Left ventricle myocardium inferior (tissue), 1 donor: ENCODE measurements around the gene SH3GL1. TPM values are rescaled to one million over a fixed set of nuclear protein-coding genes. Genes with fewer than 3 reads are reported as not detected.

ENCODE experiments used
- DNase-seq: peaks from one replicate; pipeline ENCODE4 v3.0.0-alpha.2; 2020
- H3K27ac ChIP-seq: fragments of 200-600 bp; replicated peaks from 2 replicates; pipeline ENCODE4 v1.8.0; 2021
- H3K27me3 ChIP-seq: fragments of 200-600 bp; 2 replicates; pipeline ENCODE4 v1.8.0; 2021; ENCODE audit warnings: low read depth
- H3K36me3 ChIP-seq: fragments of 200-600 bp; 2 replicates; pipeline ENCODE4 v1.8.0; 2021
- H3K4me1 ChIP-seq: fragments of 200-600 bp; 2 replicates; pipeline ENCODE4 v1.8.0; 2021
- H3K4me3 ChIP-seq: fragments of 200-600 bp; 2 replicates; pipeline ENCODE4 v1.8.0; 2021; ENCODE audit warnings: mild to moderate bottlenecking, moderate library complexity
- H3K9me3 ChIP-seq: fragments of 200-600 bp; replicated peaks from 2 replicates; pipeline ENCODE4 v1.8.0; 2021
- intact Hi-C: fragments of 100-400 bp; cut with micrococcal nuclease; formaldehyde crosslinking; loops from one replicate; pipeline ENCODE4 v1.11.0; 2022
- total RNA-seq: library from RNA; stranded (reverse); fragmentation: NEBNext Ultra II Directional; extraction: Animal tissue kit (Norgen Biotek cat#: 25700); gene quantifications from one replicate; pipeline ENCODE4 v1.2.1, GENCODE V29; 2021
- TF ChIP-seq, protein P1 (sequence below): fragments of 200-600 bp; IDR thresholded peaks from 2 replicates; pipeline ENCODE4 v1.8.0; 2021; ENCODE audit warnings: antibody characterized with exemption, mild to moderate bottlenecking, borderline replicate concordance
- donor health status: DM: no; HTN: yes; CAD: no; lungs with severe emphysema.

SH3GL1 gene
- total RNA-seq, 1 donor from 2014 or later: 18.6 TPM

DNA sequence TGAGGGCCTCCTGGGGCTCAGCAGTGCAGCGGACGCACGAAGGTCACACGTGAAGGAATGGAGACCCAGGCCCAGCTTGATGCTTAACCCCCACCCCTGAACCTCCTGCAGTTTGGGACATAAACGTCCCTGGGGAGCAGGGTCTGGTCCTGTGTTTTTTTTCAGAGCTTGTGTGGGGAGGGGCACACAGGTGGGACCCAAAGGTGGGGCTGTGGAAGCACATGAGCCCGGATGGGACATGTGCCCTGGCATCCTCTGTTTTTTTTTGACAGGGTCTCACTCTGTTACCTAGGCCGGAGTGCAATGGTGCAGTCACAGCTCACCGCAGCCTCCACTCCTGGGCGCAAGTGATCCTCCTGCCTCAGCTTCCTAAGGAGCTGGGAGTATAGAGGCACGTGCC is 36.8 kb upstream of the SH3GL1 start:
- H3K36me3 ChIP-seq: peaks cover 18% of the 10 kb centered on the region
- no peaks in the 10 kb centered on the region for H3K4me1 ChIP-seq

DNA sequence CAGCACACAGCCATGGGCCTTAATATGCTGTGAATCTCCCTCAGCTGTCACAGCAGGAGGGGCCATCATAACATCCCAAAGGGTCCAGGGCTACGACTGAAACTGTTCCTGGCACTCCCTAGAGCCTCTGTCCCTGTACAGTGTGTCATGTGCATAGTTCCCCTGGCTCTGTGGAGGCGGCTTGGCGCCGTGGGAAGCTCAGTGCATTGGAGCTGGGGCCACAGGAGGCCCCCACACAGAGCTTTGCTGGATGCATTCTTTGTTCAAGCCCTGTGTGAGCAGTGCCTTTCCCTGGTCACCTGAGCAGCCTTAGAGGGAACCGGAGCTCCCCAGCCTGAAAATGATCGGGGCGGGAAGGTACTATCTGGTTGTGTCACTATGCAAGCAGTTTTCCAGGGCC is 35.9 kb upstream of the SH3GL1 start:
- Histone ChIP-seq H3K4me3 (no peak overlapping the region), H3K4me1 (no peaks in the 10 kb centered on the region), H3K9me3 (no peaks in the 10 kb centered on the region), H3K36me3 (peaks cover 21% of the 10 kb centered on the region), H3K27ac (no peak overlapping the region), H3K27me3 (no peaks in the 10 kb centered on the region)
- DNase-seq: no peak
- TF ChIP-seq, protein P1, sequence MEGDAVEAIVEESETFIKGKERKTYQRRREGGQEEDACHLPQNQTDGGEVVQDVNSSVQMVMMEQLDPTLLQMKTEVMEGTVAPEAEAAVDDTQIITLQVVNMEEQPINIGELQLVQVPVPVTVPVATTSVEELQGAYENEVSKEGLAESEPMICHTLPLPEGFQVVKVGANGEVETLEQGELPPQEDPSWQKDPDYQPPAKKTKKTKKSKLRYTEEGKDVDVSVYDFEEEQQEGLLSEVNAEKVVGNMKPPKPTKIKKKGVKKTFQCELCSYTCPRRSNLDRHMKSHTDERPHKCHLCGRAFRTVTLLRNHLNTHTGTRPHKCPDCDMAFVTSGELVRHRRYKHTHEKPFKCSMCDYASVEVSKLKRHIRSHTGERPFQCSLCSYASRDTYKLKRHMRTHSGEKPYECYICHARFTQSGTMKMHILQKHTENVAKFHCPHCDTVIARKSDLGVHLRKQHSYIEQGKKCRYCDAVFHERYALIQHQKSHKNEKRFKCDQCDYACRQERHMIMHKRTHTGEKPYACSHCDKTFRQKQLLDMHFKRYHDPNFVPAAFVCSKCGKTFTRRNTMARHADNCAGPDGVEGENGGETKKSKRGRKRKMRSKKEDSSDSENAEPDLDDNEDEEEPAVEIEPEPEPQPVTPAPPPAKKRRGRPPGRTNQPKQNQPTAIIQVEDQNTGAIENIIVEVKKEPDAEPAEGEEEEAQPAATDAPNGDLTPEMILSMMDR: no peak
- intact Hi-C loops: no loop called here

More for the DNA sequence above, 36.8 kb upstream of the SH3GL1 start:
- DNase-seq: no peak
- TF ChIP-seq, protein P1: no peak
- Histone ChIP-seq H3K27ac (no peak overlapping the region), H3K4me3 (no peak overlapping the region), H3K27me3 (no peaks in the 10 kb centered on the region), H3K9me3 (no peaks in the 10 kb centered on the region)
- intact Hi-C loops: no loop called here

DNA sequence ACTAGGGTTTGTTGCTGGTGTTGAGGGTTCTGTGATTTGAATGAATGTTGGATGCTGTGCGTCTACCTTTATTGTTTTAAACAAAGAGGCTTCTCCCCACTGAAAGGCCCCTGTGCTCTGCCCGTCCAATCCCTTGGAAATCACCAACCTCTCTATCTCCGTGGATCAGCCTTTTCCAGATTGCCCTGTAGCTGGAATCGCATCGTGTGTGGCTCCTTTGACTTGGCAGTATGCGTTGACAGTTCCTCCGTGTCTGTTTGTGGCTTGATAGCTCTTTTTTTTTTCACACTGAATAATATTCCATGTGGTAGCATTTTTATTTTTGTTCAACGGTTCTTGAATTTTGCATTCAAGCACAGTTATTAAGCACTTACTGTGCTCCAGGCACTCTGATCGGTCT is 34.0 kb upstream of the SH3GL1 start:
- H3K4me3 ChIP-seq: no peak overlapping the region
- no peaks in the 10 kb centered on the region for H3K27me3 ChIP-seq
- DNase-seq: no peak
- peaks cover 32% of the 10 kb centered on the region for H3K36me3 ChIP-seq
- H3K4me1 ChIP-seq: no peaks in the 10 kb centered on the region
- TF ChIP-seq, protein P1: no peak
- H3K27ac ChIP-seq: no peak overlapping the region
- intact Hi-C loops: no loop called here
- H3K9me3 ChIP-seq: no peaks in the 10 kb centered on the region

DNA sequence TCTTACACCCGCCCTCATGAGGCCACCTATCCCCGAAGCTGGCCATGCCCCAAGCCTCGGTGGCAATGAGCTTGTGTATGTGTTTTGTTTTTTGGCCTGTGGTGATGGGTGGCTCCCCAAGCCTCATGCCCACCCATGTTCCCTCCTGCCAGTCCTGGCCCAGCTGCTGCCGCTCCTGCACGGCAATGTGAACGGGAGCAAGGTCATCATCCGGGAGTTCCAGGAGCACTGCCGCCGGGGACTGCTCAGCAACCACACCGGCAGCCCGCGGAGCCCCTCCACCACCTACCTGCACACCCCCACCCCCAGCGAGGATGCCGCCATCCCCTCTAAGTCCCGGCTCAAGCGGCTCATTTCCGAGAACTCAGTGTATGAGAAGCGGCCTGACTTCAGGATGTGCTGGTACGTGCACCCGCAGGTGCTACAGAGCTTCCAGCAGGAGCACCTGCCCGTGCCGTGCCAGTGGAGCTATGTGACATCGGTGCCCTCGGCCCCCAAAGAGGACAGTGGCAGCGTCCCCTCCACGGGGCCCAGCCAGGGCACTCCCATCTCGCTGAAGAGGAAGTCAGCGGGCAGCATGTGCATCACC is 32.7 kb upstream of the SH3GL1 start:
- no peaks in the 10 kb centered on the region for H3K27me3 ChIP-seq
- intact Hi-C loops: no loop called here
- peaks cover 35% of the 10 kb centered on the region for H3K36me3 ChIP-seq
- no peak overlapping the region for H3K27ac ChIP-seq
- no peak for DNase-seq
- H3K4me1 ChIP-seq: no peaks in the 10 kb centered on the region
- H3K4me3 ChIP-seq: no peak overlapping the region
- no peaks in the 10 kb centered on the region for H3K9me3 ChIP-seq
- TF ChIP-seq, protein P1: no peak

DNA sequence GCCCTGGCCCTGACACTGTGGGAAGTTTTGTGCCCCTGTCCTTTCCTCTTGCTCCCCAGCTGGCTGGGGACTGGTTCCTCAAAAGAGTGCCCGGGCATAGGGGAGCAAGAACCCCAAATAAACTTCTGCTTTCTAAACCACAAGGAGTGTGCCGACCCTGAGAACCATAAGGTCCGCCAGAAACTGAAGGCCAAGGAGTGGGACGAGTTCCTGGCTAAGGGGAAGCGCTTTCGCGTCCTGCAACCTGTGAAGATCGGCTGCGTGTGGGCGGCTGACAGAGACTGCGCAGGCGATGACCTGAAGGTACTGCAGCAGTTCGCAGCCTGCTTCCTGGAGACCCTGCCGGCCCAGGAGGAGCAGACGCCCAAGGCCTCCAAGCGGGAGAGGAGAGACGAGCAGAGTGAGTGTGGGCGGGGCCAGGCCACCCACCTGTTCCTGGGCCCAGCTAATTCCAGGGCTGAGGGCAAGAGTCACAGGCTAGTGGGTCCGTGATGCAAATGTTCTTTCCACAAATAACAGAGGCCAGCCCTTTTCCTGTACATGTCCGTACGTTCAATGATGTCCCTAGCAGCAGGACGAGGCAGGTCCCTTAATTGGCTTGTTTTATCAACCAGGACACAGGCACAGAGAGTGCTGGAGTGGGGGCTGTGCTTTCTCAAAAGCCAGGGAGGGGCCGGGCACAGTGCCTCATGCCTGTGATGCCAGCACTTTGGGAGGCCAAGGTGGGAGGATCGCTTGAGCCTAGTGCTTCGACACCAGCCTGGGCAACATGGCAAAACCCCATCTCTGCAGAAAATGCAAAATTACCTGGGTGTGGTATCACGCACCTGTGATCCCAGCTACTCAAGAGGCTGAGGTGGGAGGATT is 31.7 kb upstream of the SH3GL1 start:
- no peak for DNase-seq
- H3K4me3 ChIP-seq: no peak overlapping the region

More for the DNA sequence above, 31.7 kb upstream of the SH3GL1 start:
- intact Hi-C loops: no loop called here
- H3K36me3 ChIP-seq: peaks cover 35% of the 10 kb centered on the region
- H3K4me1 ChIP-seq: no peaks in the 10 kb centered on the region
- no peaks in the 10 kb centered on the region for H3K27me3 ChIP-seq
- TF ChIP-seq, protein P1: no peak
- H3K9me3 ChIP-seq: no peaks in the 10 kb centered on the region
- no peak overlapping the region for H3K27ac ChIP-seq
